Endodermal cell (in vitro differentiated cells): ENCODE data around the gene PLEKHG4. TPM values are rescaled to one million over a fixed set of nuclear protein-coding genes. Genes with fewer than 3 reads are reported as not detected.

Source experiments
- DNase-seq: peaks from one replicate; pipeline ENCODE4 v3.0.0-alpha.2; 2017
- H3K27ac ChIP-seq: 2 replicates; pipeline ENCODE4 v1.5.1; 2013; ENCODE audit warnings: mild to moderate bottlenecking, low read depth, low read length, moderate library complexity
- H3K27me3 ChIP-seq: 2 replicates; pipeline ENCODE4 v1.6.1; 2013; ENCODE audit warnings: mild to moderate bottlenecking, low read length, moderate library complexity; ENCODE audit not compliant: insufficient read depth, control insufficient read depth, poor library complexity, severe bottlenecking
- H3K36me3 ChIP-seq: 2 replicates; pipeline ENCODE4 v1.7.0; 2013; ENCODE audit warnings: mild to moderate bottlenecking, low read length, moderate library complexity; ENCODE audit not compliant: control insufficient read depth, insufficient read depth
- H3K4me1 ChIP-seq: one replicate; pipeline ENCODE4 v1.7.0; 2013; ENCODE audit warnings: low read length; ENCODE audit not compliant: control insufficient read depth, insufficient read depth
- H3K4me3 ChIP-seq: 2 replicates; pipeline ENCODE4 v1.5.1; 2013; ENCODE audit warnings: mild to moderate bottlenecking, low read length, moderate library complexity
- H3K9ac ChIP-seq: 2 replicates; pipeline ENCODE4 v1.6.1; 2013; ENCODE audit warnings: mild to moderate bottlenecking, low read length, moderate library complexity; ENCODE audit not compliant: poor library complexity, severe bottlenecking; ENCODE audit errors: extremely low read depth
- H3K9me3 ChIP-seq: 2 replicates; pipeline ENCODE4 v1.6.1; 2013; ENCODE audit warnings: mild to moderate bottlenecking, low read length, moderate library complexity; ENCODE audit not compliant: control insufficient read depth
- H3K27ac Mint-ChIP-seq: 2 replicates; pipeline ENCODE4 v1.8.0; 2020; ENCODE audit warnings: mixed read lengths
- H3K27me3 Mint-ChIP-seq: 2 replicates; pipeline ENCODE4 v1.8.0; 2021; ENCODE audit warnings: mild to moderate bottlenecking, mixed read lengths; ENCODE audit not compliant: insufficient read depth
- H3K36me3 Mint-ChIP-seq: 2 replicates; pipeline ENCODE4 v1.8.0; 2020; ENCODE audit warnings: low read depth, mixed read lengths
- H3K4me1 Mint-ChIP-seq: 2 replicates; pipeline ENCODE4 v1.8.0; 2020; ENCODE audit warnings: mixed read lengths
- H3K4me3 Mint-ChIP-seq: 2 replicates; pipeline ENCODE4 v1.8.0; 2020; ENCODE audit warnings: mild to moderate bottlenecking, moderate library complexity, mixed read lengths
- H3K9me3 Mint-ChIP-seq: 2 replicates; pipeline ENCODE4 v1.8.0; 2020; ENCODE audit warnings: mild to moderate bottlenecking, mixed read lengths
- CTCF ChIP-seq: fragments of 200-600 bp; sonication (generic); conservative IDR thresholded peaks from 2 replicates; pipeline ENCODE4 v1.5.0; 2021; ENCODE audit warnings: antibody characterized with exemption, mild to moderate bottlenecking
- WGBS, 2 experiments: methylation state at CpG; one replicate each; pipeline versions ENCODE4 v1.1.5 to v1.1.7; 2013; ENCODE audit warnings: missing lambda C conversion rate in 2 of 2, mixed read lengths in 1 of 2; ENCODE audit not compliant: insufficient coverage in 1 of 2, insufficient read length in 1 of 2; 5-methylcytosine and 5-hydroxymethylcytosine counted together
- total RNA-seq, 2 donors: library from RNA; stranded (reverse); fragmentation: NEBNext Ultra II Directional in 1 of 2; extraction: Animal tissue kit (Norgen Biotek cat#: 25700) in 1 of 2; gene quantifications; 2 replicates in 1 of 2; 3 replicates in 1 of 2; pipeline ENCODE4 v1.2.1, GENCODE V29; 2021

Gene PLEKHG4
- total RNA-seq, 2 donors from 2014 or later = 10.5 to 12.4 TPM

- H3K4me1 Mint-ChIP-seq = no peaks in the 10 kb centered on the region
- Histone ChIP-seq H3K27ac (no peak overlapping the region), H3K9ac (no peak overlapping the region), H3K27me3 (no peaks in the 10 kb centered on the region), H3K9me3 (no peaks in the 10 kb centered on the region), H3K36me3 (no peaks in the 10 kb centered on the region), H3K4me3 (no peak overlapping the region), H3K4me1 (no peaks in the 10 kb centered on the region)
- peaks cover 7% of the 10 kb centered on the region for H3K27me3 Mint-ChIP-seq
- WGBS, 2 experiments = 61 to 74% methylated on average over 2 of the region's 2 CpGs
- H3K4me3 Mint-ChIP-seq = no peak overlapping the region
- no peaks in the 10 kb centered on the region for H3K36me3 Mint-ChIP-seq
- TF ChIP-seq CTCF = no peak
- DNase-seq = no peak
- H3K27ac Mint-ChIP-seq = no peak overlapping the region
- peaks cover 24% of the 10 kb centered on the region for H3K9me3 Mint-ChIP-seq
Observed at GRCh38 chr16:67333315-67333714, 54.0 kb downstream of the PLEKHG4 start.

GRCh38 chr16:67336116-67336515 lies 56.8 kb downstream of the PLEKHG4 start:
- no peak overlapping the region for H3K27ac ChIP-seq

GRCh38 chr16:67336648-67337047 lies 57.3 kb downstream of the PLEKHG4 start:
- H3K27me3 ChIP-seq = no peaks in the 10 kb centered on the region
- no peak overlapping the region for H3K9ac ChIP-seq
- H3K27ac ChIP-seq = no peak overlapping the region
- no peaks in the 10 kb centered on the region for H3K36me3 ChIP-seq
- 100% methylated on average over 1 of the region's 1 CpG for WGBS, 2 experiments
- H3K27ac Mint-ChIP-seq = no peak overlapping the region
- TF ChIP-seq CTCF = no peak
- no peaks in the 10 kb centered on the region for H3K9me3 ChIP-seq
- H3K4me3 ChIP-seq = no peak overlapping the region
- no peak overlapping the region for H3K4me3 Mint-ChIP-seq
- H3K36me3 Mint-ChIP-seq = no peaks in the 10 kb centered on the region
- no peak for DNase-seq
- peaks cover 24% of the 10 kb centered on the region for H3K9me3 Mint-ChIP-seq
- H3K4me1 ChIP-seq = no peaks in the 10 kb centered on the region
- no peaks in the 10 kb centered on the region for H3K4me1 Mint-ChIP-seq
- peaks cover 4% of the 10 kb centered on the region for H3K27me3 Mint-ChIP-seq

More at GRCh38 chr16:67336116-67336515, 56.8 kb downstream of the PLEKHG4 start:
- 100% methylated on average over 1 of the region's 1 CpG; no CpG with 5 or more reads in 1 of the 2 experiments for WGBS, 2 experiments
- H3K4me1 ChIP-seq = no peaks in the 10 kb centered on the region
- H3K9me3 ChIP-seq = no peaks in the 10 kb centered on the region
- Mint-ChIP-seq H3K4me3 (no peak overlapping the region), H3K4me1 (no peaks in the 10 kb centered on the region), H3K27me3 (peaks cover 4% of the 10 kb centered on the region), H3K27ac (no peak overlapping the region), H3K36me3 (no peaks in the 10 kb centered on the region), H3K9me3 (peaks cover 24% of the 10 kb centered on the region)
- DNase-seq = no peak
- H3K27me3 ChIP-seq = no peaks in the 10 kb centered on the region
- no peak for TF ChIP-seq CTCF
- no peak overlapping the region for H3K4me3 ChIP-seq
- no peaks in the 10 kb centered on the region for H3K36me3 ChIP-seq
- no peak overlapping the region for H3K9ac ChIP-seq

Other genes with a start within 250 kb of the PLEKHG4 start
- gene PHAF1, start 169.6 kb upstream of the PLEKHG4 start, total RNA-seq = 10 to 100 TPM; 18.8 to 19.6 TPM
- 10 to 100 TPM in 1 of 2 donors, 1 to 10 TPM in 1; 7.2 to 11.0 TPM for gene B3GNT9, start 128.5 kb upstream of the PLEKHG4 start, total RNA-seq
- 1 to 10 TPM; 2.8 to 5.4 TPM for gene TRADD, start 119.6 kb upstream of the PLEKHG4 start, total RNA-seq
- 1 to 10 TPM; 1.9 to 3.5 TPM for gene FBXL8, start 119.6 kb upstream of the PLEKHG4 start, total RNA-seq
- 1 to 10 TPM; 2.0 to 6.8 TPM for gene HSF4, start 114.8 kb upstream of the PLEKHG4 start, total RNA-seq
- gene NOL3, start 109.0 kb upstream of the PLEKHG4 start, total RNA-seq = 10 to 100 TPM; 11.6 TPM
- gene MATCAP1, start 95.6 kb upstream of the PLEKHG4 start, total RNA-seq = 10 to 100 TPM; 50.2 to 63.8 TPM
- 1 to 10 TPM in 1 of 2 donors, under 1 TPM in 1; 0.97 to 1.8 TPM for gene EXOC3L1, start 89.4 kb upstream of the PLEKHG4 start, total RNA-seq
- 10 to 100 TPM; 71.8 to 72.8 TPM for gene E2F4, start 87.4 kb upstream of the PLEKHG4 start, total RNA-seq
- 1 to 10 TPM; 5.6 to 6.4 TPM for gene ELMO3, start 80.4 kb upstream of the PLEKHG4 start, total RNA-seq
- 10 to 100 TPM; 43.1 to 46.4 TPM for gene TMEM208, start 52.4 kb upstream of the PLEKHG4 start, total RNA-seq
- gene FHOD1, start 32.1 kb upstream of the PLEKHG4 start, total RNA-seq = 10 to 100 TPM; 51.7 to 71.9 TPM
- gene SLC9A5, start 30.6 kb upstream of the PLEKHG4 start, total RNA-seq = 1 to 10 TPM; 8.9 to 9.0 TPM
- gene KCTD19, start 47.2 kb downstream of the PLEKHG4 start, total RNA-seq = 1 to 10 TPM; 1.2 to 1.3 TPM
- gene LRRC36, start 47.3 kb downstream of the PLEKHG4 start, total RNA-seq = under 1 TPM in 1 of 2 donors, not detected in 1; 0.73 TPM
- gene TPPP3, start 114.0 kb downstream of the PLEKHG4 start, total RNA-seq = under 1 TPM; 0.64 to 0.73 TPM
- 10 to 100 TPM in 1 of 2 donors, 1 to 10 TPM in 1; 8.4 to 10.6 TPM for gene ZDHHC1, start 136.9 kb downstream of the PLEKHG4 start, total RNA-seq
- 10 to 100 TPM; 10.4 to 14.7 TPM for gene HSD11B2, start 151.6 kb downstream of the PLEKHG4 start, total RNA-seq
- gene ATP6V0D1, start 201.6 kb downstream of the PLEKHG4 start, total RNA-seq = 10 to 100 TPM; 56.0 to 58.3 TPM
- gene AGRP, start 204.0 kb downstream of the PLEKHG4 start, total RNA-seq = not detected
- 10 to 100 TPM; 39.9 to 54.1 TPM for gene RIPOR1, start 249.3 kb downstream of the PLEKHG4 start, total RNA-seq